H9 (cell line): Measurements from ENCODE around the gene NCOA5. TPM values are rescaled to one million over a fixed set of nuclear protein-coding genes. Genes with fewer than 3 reads are reported as not detected.
A peak's percentile ranks its signal among the peaks of the same experiment; 100 is the strongest.

Experiments used
- DNase-seq: peaks from one replicate; pipeline ENCODE4 v3.0.0-alpha.2; 2017
- H2AFZ ChIP-seq: one replicate; pipeline ENCODE4 v1.6.1; 2013; ENCODE audit warnings: mild to moderate bottlenecking, low read length, control low read depth, moderate library complexity
- H2AK5ac ChIP-seq: 2 replicates; pipeline ENCODE4 v1.6.1; 2013; ENCODE audit warnings: low read length, control low read depth, mixed read lengths; ENCODE audit not compliant: insufficient read length
- H2BK120ac ChIP-seq: one replicate; pipeline ENCODE4 v1.6.1; 2013; ENCODE audit warnings: low read depth, mild to moderate bottlenecking, low read length, control low read depth, inconsistent platforms; ENCODE audit not compliant: poor library complexity, severe bottlenecking
- H2BK12ac ChIP-seq: 2 replicates; pipeline ENCODE4 v1.6.1; 2013; ENCODE audit warnings: low read length, control low read depth, mixed read lengths, low read depth; ENCODE audit not compliant: insufficient read length
- H2BK15ac ChIP-seq: 2 replicates; pipeline ENCODE4 v1.6.1; 2013; ENCODE audit warnings: low read depth, low read length, control low read depth
- H2BK20ac ChIP-seq: one replicate; pipeline ENCODE4 v1.6.1; 2013; ENCODE audit warnings: low read depth, mild to moderate bottlenecking, low read length, control low read depth, inconsistent platforms; ENCODE audit not compliant: poor library complexity, severe bottlenecking
- H2BK5ac ChIP-seq: 2 replicates; pipeline ENCODE4 v1.6.1; 2013; ENCODE audit warnings: low read length, control low read depth, mixed read lengths; ENCODE audit not compliant: insufficient read length
- H3K14ac ChIP-seq: 2 replicates; pipeline ENCODE4 v1.6.1; 2013; ENCODE audit warnings: low read length, control low read depth; ENCODE audit not compliant: insufficient read depth
- H3K18ac ChIP-seq: 2 replicates; pipeline ENCODE4 v1.6.1; 2013; ENCODE audit warnings: low read depth, mild to moderate bottlenecking, mixed read lengths, low read length, control low read depth; ENCODE audit not compliant: insufficient read length
- H3K23ac ChIP-seq: 2 replicates; pipeline ENCODE4 v1.6.1; 2013; ENCODE audit warnings: low read length, control low read depth, mixed read lengths, low read depth; ENCODE audit not compliant: insufficient read length
- H3K23me2 ChIP-seq: 2 replicates; pipeline ENCODE4 v1.6.1; 2013; ENCODE audit warnings: low read depth, mild to moderate bottlenecking, mixed read lengths, low read length, control low read depth; ENCODE audit not compliant: insufficient read length, poor library complexity, severe bottlenecking
- H3K27ac ChIP-seq: 2 replicates; pipeline ENCODE4 v1.5.1; 2013; ENCODE audit warnings: low read length, control low read depth, mixed read lengths, low read depth; ENCODE audit not compliant: insufficient read length
- H3K27me3 ChIP-seq: 2 replicates; pipeline ENCODE4 v1.6.1; 2013; ENCODE audit warnings: low read length, control low read depth, inconsistent platforms; ENCODE audit not compliant: insufficient read depth
- H3K4ac ChIP-seq: 2 replicates; pipeline ENCODE4 v1.6.1; 2013; ENCODE audit warnings: low read depth, mild to moderate bottlenecking, control low read depth, inconsistent platforms, low read length, moderate library complexity
- H3K4me1 ChIP-seq: 2 replicates; pipeline ENCODE4 v1.6.1; 2013; ENCODE audit warnings: low read length, control low read depth, inconsistent platforms; ENCODE audit not compliant: insufficient read depth
- H3K4me2 ChIP-seq: 2 replicates; pipeline ENCODE4 v1.6.1; 2013; ENCODE audit warnings: low read length, control low read depth, mixed read lengths; ENCODE audit not compliant: insufficient read length, insufficient read depth
- H3K56ac ChIP-seq: 2 replicates; pipeline ENCODE4 v1.6.1; 2013; ENCODE audit warnings: low read depth, mild to moderate bottlenecking, mixed read lengths, low read length, control low read depth; ENCODE audit not compliant: insufficient read length
- H3K79me1 ChIP-seq: 2 replicates; pipeline ENCODE4 v1.6.1; 2013; ENCODE audit warnings: low read depth, mild to moderate bottlenecking, moderate library complexity, low read length, control low read depth, inconsistent platforms; ENCODE audit not compliant: insufficient read depth, poor library complexity, severe bottlenecking
- H3K79me2 ChIP-seq: 2 replicates; pipeline ENCODE4 v1.6.1; 2013; ENCODE audit warnings: low read length, control low read depth, inconsistent platforms; ENCODE audit not compliant: insufficient read depth
- H3K9ac ChIP-seq: 2 replicates; pipeline ENCODE4 v1.6.1; 2013; ENCODE audit warnings: low read length, control low read depth, mixed read lengths; ENCODE audit not compliant: insufficient read length; ENCODE audit errors: extremely low read depth
- H3K9me3 ChIP-seq: one replicate; pipeline ENCODE4 v1.6.1; 2013; ENCODE audit warnings: low read depth, low read length, inconsistent platforms; ENCODE audit not compliant: control insufficient read depth
- H3T11ph ChIP-seq: one replicate; pipeline ENCODE4 v1.6.1; 2013; ENCODE audit warnings: mild to moderate bottlenecking, low read length, control low read depth, inconsistent platforms
- H4K20me1 ChIP-seq: one replicate; pipeline ENCODE4 v1.6.1; 2013; ENCODE audit not compliant: control insufficient read depth, insufficient read length, insufficient read depth
- H4K5ac ChIP-seq: 2 replicates; pipeline ENCODE4 v1.6.1; 2013; ENCODE audit warnings: low read depth, mild to moderate bottlenecking, mixed read lengths, low read length, control low read depth; ENCODE audit not compliant: insufficient read length
- H4K8ac ChIP-seq: replicated peaks from 2 replicates; pipeline ENCODE4 v1.6.1; 2013; ENCODE audit warnings: low read length, control low read depth, mixed read lengths, low read depth; ENCODE audit not compliant: insufficient read length
- H4K91ac ChIP-seq: 2 replicates; pipeline ENCODE4 v1.6.1; 2013; ENCODE audit warnings: low read depth, mild to moderate bottlenecking, moderate library complexity, mixed read lengths, low read length, control low read depth; ENCODE audit not compliant: insufficient read length
- H3K27ac Mint-ChIP-seq, 3 experiments: 2 replicates in 2 of 3; 3 replicates in 1 of 3; pipeline ENCODE4 v1.8.0; 2020 to 2021; ENCODE audit warnings: mixed read lengths in 3 of 3, mild to moderate bottlenecking in 1 of 3, moderate library complexity in 1 of 3
- H3K27me3 Mint-ChIP-seq: 2 replicates; pipeline ENCODE4 v1.8.0; 2021; ENCODE audit warnings: low read depth, mild to moderate bottlenecking, moderate library complexity, mixed read lengths
- H3K36me3 Mint-ChIP-seq, 3 experiments: 2 replicates in 2 of 3; 3 replicates in 1 of 3; pipeline ENCODE4 v1.8.0; 2020 to 2021; ENCODE audit warnings: low read depth in 3 of 3, mixed read lengths in 3 of 3; ENCODE audit not compliant: insufficient read depth in 1 of 3
- H3K4me1 Mint-ChIP-seq, 2 experiments: 2 replicates each; pipeline ENCODE4 v1.8.0; 2020; ENCODE audit warnings: mixed read lengths in 2 of 2
- H3K4me3 Mint-ChIP-seq, 2 experiments: 2 replicates in 1 of 2; 3 replicates in 1 of 2; pipeline ENCODE4 v1.8.0; 2020 to 2021; ENCODE audit warnings: mild to moderate bottlenecking in 2 of 2, mixed read lengths in 2 of 2, moderate library complexity in 1 of 2
- H3K9me3 Mint-ChIP-seq, 2 experiments: 2 replicates in 1 of 2; 3 replicates in 1 of 2; pipeline ENCODE4 v1.8.0; 2020; ENCODE audit warnings: mild to moderate bottlenecking in 2 of 2, mixed read lengths in 2 of 2, moderate library complexity in 1 of 2
- WGBS: extraction: QIAGEN DNeasy Blood & Tissue Kit; methylation state at CpG from one replicate; pipeline ENCODE4 v1.1.7; 2013; ENCODE audit warnings: missing lambda C conversion rate, low lambda C conversion rate, mixed read lengths; ENCODE audit not compliant: insufficient read length; ENCODE audit errors: extremely low coverage; 5-methylcytosine and 5-hydroxymethylcytosine counted together
- total RNA-seq: library from RNA; stranded (reverse); gene quantifications from 2 replicates; pipeline ENCODE4 v1.2.1, GENCODE V29; 2021
- TF ChIP-seq, protein P1 (sequence below): fragments of 200-600 bp; sonication (generic); conservative IDR thresholded peaks from 3 replicates; pipeline ENCODE4 v1.8.0; 2021; ENCODE audit warnings: antibody characterized with exemption, mild to moderate bottlenecking

The NCOA5 gene
- total RNA-seq, 1 experiment from 2014 or later = 55.7 TPM

- Histone ChIP-seq H3T11ph (no peak overlapping the region), H3K23ac (no peak overlapping the region), H2BK5ac (no peak overlapping the region), H3K4me1 (no peaks in the 10 kb centered on the region), H4K8ac (no peak overlapping the region), H3K4me2 (peak overlapping the region; percentile 69), H3K23me2 (peaks cover 4% of the 10 kb centered on the region), H2BK12ac (no peak overlapping the region), H4K20me1 (no peaks in the 10 kb centered on the region), H2AK5ac (no peak overlapping the region), H4K5ac (no peak overlapping the region), H3K9me3 (no peaks in the 10 kb centered on the region), H4K91ac (no peak overlapping the region), H3K4ac (no peak overlapping the region), H3K79me2 (no peaks in the 10 kb centered on the region), H3K27me3 (peaks cover 70% of the 10 kb centered on the region), H3K9ac (no peak overlapping the region), H3K27ac (no peak overlapping the region), H2AFZ (no peak overlapping the region), H2BK15ac (no peak overlapping the region), H2BK20ac (no peak overlapping the region), H3K56ac (no peak overlapping the region), H3K14ac (no peak overlapping the region), H3K79me1 (no peaks in the 10 kb centered on the region), H3K18ac (no peak overlapping the region), H2BK120ac (no peak overlapping the region)
- Mint-ChIP-seq H3K4me3 (peak overlapping the region; percentile 59 to 77), H3K27me3 (peaks cover 99% of the 10 kb centered on the region), H3K36me3 (no peaks in the 10 kb centered on the region), H3K9me3 (peaks cover 0 to 3% of the 10 kb centered on the region in 2 experiments; a peak in 2 of 5 replicates), H3K4me1 (peaks cover 2 to 34% of the 10 kb centered on the region in 2 experiments; a peak in 3 of 4 replicates), H3K27ac (no peak overlapping the region)
- WGBS = no CpG with 5 or more reads among the region's 55 CpGs
- DNase-seq = peak; percentile 61
- TF ChIP-seq, protein P1, sequence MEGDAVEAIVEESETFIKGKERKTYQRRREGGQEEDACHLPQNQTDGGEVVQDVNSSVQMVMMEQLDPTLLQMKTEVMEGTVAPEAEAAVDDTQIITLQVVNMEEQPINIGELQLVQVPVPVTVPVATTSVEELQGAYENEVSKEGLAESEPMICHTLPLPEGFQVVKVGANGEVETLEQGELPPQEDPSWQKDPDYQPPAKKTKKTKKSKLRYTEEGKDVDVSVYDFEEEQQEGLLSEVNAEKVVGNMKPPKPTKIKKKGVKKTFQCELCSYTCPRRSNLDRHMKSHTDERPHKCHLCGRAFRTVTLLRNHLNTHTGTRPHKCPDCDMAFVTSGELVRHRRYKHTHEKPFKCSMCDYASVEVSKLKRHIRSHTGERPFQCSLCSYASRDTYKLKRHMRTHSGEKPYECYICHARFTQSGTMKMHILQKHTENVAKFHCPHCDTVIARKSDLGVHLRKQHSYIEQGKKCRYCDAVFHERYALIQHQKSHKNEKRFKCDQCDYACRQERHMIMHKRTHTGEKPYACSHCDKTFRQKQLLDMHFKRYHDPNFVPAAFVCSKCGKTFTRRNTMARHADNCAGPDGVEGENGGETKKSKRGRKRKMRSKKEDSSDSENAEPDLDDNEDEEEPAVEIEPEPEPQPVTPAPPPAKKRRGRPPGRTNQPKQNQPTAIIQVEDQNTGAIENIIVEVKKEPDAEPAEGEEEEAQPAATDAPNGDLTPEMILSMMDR = no peak
These were observed 58.0 kb downstream of the NCOA5 start for GRCh38 chr20:46031701-46032254.
